ENCODE data around the gene WNT3.

WNT3 gene

DNA sequence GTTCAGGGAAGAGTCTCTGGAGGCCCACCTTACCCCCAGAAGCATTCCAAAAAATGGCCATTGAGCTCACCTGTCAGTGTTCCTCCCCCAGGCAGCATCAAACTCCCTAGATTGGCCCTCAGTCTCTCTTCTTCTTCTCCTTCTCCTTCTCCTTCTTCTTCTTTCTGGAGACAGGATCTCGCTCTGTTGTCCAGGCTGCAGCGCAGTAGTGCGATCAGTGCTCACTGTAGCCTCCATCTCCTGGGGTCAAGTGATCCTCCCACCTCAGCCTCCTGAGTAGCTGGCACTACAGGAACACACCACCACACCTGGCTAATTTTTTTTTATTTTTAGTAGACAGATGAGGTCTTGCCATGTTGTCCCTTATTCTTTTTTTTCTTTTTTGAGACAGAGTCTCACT lies 16.4 kb upstream of the WNT3 start:
- no peak for DNase-seq (ENCODE audit: low spot score)

DNA sequence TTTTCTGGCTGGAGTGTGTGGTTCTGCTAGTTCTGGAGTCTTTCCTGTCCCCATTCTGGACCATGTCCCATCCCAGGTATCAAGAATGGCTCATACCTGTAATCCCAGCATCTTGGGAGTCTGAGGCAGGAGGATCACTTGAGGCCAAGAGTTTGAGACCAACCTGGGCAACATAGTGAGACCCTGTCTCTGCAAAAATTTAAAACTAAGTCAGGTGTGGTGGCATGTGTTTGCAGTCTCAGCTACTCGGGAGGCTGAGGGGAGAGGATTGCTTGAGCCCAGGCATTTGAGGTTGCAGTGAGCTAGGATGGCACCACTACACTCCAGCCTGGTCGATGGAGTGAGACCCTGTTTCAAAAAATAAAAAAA lies 15.3 kb upstream of the WNT3 start:
- DNase-seq (ENCODE audit: low spot score) = no peak

DNA sequence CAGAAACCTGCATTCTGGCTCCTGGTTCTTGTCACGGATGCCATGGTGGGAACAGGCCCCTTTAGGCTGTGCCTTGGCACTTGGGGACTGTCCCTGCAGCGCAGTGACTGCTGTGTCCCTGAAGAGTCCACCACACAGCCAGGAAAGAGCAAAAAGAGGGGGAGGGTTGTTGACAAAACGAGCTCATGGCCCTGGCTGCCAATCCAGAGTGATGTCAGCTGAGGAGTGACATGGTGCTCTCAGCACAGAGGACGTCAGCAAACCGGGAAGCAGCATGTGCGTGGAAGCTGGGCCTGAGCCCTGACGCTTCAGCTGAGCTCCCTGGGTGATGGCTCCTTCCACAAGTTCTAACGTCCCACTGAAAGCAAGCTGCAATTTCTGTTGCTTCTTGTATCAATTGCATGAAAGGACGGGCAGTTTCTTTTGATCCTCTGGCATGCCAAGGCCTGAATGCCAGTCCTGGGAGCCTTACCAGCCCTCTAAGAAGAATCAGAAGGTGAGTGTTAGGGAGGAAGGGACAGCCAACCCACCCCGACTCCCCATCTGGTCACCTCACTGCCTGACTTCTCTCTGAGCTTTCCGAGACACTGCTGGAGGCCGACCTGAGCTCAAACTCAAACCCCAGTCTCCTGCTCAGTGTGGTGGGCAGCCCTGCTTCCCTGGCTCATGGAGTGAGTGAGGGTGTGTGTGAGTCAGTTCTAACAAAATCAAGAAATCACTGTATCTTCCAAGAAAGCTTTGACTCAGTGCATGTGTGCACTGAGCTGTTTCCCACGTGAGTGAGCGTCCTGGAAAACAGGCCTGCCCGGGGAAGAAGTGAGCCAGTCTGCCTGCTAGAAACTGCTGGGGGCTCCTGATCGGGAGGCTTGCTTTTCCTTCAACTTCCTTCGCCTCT lies 14.7 kb upstream of the WNT3 start:
- no peak for DNase-seq (ENCODE audit: low spot score)

DNA sequence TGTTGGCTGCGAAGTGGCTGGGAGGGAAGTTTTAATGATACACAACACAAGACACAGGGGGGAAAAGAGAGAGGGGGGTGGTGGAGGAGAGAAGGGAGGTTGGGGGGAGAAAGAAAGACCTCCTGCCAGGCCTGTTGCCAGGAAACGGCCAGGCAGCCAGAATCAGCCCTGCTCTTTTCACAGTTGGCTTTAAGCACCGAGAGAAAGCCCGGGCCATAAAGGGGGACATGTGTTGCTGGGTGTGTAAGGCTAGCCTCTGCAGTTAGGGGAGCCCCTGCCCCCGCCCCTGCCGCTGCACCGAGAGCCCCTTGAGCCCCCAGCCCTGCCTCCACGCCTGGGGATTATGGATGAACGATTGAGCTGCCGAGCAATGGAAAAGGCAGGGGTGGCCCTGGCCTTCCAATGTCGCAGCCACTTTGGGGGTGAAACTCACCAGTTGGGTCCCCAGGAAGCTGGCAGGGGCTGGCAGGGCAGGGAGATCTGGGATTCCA lies 13.9 kb upstream of the WNT3 start:
- DNase-seq (ENCODE audit: low spot score) = no peak

DNA sequence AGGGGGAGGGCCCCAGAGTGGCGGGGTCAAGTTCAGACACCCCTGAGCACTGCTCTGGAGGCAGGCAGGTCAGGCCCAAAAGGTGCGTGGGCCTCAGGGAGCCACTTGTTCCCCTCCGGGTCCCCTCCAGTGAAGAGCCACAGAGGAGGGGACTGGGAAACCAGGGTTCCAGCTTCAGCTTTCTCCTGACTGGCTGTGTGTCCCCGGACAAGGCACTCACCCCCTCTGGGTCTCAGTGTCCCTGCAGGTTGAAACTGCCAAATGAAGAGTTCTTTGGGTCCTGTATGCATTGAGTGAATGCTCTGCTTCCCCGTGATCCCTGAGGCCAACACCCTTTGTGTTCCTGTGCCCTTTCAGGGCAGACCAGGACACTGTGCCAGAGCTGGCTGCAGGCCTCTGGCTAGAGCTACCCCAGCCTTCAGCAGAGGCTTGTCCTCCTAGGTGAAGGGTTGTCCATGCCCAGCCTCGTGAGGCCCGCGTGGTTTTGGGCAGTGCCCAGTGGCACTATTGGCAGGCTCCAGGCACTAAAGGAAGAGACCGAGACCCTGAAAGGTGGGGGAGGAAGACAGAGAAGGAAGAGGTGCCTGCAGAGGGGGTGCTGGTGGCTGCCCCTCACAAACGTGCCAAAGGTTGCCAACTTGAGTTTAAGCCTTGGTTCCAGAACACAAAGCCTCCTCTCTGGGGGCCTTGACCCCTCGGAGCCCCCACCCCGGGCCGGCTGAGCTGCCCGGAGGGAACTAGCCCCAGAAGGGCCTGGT lies 13.3 kb upstream of the WNT3 start:
- no peak for DNase-seq (ENCODE audit: low spot score)

DNA sequence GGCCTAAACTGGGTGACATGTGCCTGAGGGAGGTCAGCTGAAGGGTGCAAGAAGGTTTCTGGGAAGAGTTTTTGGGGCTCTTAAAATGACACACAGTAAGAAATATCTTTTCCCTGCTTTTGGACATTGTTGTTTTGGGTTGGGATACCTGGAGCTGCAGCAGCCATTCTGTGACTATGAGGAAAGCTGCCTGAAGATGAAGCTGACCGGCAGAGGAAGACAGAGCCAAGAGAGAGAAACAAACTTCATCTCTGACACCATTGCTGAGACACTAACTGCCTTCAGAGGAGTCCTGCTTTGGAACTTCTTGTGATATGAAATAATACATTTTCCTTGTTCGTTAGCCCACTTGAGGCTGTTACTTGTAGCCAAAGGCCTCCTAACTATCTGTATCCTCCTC lies 8.8 kb upstream of the WNT3 start:
- DNase-seq (ENCODE audit: low spot score) = no peak

- DNase-seq (ENCODE audit: low spot score) = no peak
Measured at GRCh38 chr17:46826116-46826515, 7.6 kb upstream of the WNT3 start.

DNA sequence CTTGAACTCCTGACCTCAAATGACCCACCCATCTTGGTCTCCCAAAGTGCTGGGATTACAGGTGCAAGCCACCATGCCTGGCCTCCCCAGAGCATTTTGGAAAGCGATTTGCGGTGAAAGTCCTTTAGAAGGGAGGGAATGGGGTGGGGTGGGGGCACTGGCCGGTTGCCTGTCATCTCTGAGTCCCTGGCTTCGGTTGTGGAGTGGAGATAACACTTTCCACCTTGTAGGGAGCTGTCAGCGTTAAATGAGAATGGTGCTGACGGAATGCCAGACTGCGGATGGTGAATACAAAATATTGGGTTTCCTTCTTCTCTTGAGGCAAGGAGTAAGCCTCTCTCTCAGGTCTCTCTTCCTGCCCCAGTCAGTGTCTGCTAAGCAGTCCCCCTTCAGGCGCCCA lies 5.2 kb upstream of the WNT3 start:
- DNase-seq (ENCODE audit: low spot score) = no peak

GRCh38 chr17:46822388-46822921 lies 4.0 kb upstream of the WNT3 start:
- peak; percentile 43 for DNase-seq (ENCODE audit: low spot score)

GRCh38 chr17:46821482-46822387 lies 3.2 kb upstream of the WNT3 start:
- DNase-seq (ENCODE audit: low spot score) = no peak

DNA sequence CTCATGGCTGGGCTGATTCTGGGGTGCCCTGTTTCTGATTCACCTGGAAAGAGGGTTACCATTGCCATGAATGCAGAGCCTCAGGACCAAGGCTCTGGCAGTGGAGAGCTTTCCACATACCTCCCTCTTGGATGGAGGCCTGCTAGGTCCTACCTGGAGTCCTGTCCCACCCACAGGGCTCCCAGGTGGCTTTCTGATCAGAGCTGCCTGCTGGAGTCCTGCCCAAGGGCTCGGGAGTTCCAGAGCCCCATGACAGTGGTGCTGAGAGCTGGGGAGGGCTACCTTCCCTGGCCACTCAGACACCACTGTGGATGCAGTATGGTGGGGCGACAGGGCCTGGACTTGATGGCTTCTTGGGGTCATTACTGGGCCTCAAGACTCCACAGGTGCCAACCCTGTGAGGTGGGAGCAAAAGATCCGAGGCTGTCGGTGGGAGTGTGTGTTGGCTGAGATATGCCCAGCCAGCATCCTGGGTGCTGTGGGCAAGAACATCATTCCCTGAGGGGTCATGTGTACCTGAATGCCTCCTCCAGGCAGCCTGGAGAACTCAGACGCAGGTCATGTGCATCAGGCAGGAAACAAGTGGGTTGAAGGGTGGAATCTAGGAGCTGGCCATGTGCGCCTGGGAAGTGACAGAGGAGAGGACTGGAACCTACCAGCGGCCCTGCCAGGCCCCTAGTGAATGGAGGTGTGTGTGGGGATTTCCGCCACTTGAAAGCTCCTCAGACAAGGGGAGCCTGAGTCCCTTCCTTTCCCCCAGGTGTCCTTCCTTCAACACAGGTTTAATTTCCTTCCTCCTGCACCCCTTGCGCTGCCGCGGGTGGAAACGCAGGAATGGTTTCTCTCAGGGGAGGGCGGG lies 2.3 kb upstream of the WNT3 start:
- DNase-seq (ENCODE audit: low spot score) = no peak

- DNase-seq (ENCODE audit: low spot score) = no peak
Measured at GRCh38 chr17:46819906-46820351, 1.4 kb upstream of the WNT3 start.

DNA sequence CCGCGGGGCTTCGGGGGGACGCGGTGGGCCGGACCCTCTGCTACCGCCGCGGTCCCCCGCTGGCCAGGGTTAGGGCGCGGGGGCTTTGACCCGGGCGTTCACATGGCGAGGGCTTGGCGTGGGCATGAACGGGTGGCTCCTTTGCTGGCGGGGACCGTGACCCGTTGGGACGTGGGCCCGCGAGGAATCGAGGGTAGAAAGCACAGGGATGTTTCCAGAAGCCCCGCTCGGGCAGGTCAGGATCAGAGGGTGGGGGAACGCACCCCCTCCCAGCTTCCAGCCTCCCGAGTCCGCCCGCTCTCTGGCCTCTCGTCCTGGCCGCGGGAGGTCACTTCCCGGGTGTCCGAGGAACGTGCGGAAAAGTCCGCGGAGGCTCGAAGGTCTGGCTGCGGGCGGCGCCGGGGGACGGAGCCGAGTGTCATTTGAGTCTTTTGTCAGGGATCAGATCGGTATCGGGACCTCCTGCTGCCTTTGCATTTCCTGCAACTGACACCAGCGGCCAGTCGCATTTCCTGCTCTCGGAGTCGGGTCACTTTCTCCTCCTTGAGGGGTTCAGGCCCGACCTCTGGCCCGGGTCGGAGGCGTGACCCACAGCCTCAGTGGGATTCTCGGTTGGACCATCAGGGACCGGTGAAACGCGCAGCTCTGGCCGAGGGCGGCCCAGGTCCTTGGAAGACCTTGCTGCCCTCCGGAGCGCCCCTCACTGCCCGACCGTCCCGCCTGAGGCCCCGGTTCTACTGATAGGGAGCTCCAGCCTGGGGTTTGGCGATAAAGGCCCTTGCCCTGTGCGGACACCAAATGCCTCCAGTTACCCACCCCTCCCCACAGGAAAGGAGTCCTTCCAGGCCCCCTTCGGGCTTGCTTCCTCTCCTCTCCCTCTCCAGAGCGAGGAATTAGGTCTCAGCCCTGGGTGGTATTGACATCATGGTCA lies 702 bp upstream of the WNT3 start:
- peak; percentile 62 for DNase-seq (ENCODE audit: low spot score)

DNA sequence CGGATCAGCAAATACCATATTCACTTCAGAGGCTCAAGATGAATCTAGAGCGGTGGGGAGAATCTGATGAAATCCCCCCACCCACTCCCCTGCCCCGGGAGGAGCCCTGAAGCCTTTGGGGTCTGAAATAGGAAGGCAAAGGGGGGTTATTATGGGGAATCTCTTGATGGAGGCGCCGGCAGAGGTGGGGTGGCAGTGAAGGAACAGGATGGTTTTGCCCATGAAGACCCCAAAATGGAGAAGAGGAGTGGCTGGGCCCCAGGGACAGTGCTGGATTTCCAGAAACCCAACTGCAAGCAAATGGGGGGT lies 637 bp downstream of the WNT3 start:
- no peak for DNase-seq (ENCODE audit: low spot score)

- DNase-seq (ENCODE audit: low spot score) = no peak
Measured at GRCh38 chr17:46817151-46817900, 1.2 kb downstream of the WNT3 start.

- DNase-seq (ENCODE audit: low spot score) = no peak
Measured at GRCh38 chr17:46815474-46816353, 2.8 kb downstream of the WNT3 start.

GRCh38 chr17:46814446-46814845 lies 4.0 kb downstream of the WNT3 start:
- no peak for DNase-seq (ENCODE audit: low spot score)

DNA sequence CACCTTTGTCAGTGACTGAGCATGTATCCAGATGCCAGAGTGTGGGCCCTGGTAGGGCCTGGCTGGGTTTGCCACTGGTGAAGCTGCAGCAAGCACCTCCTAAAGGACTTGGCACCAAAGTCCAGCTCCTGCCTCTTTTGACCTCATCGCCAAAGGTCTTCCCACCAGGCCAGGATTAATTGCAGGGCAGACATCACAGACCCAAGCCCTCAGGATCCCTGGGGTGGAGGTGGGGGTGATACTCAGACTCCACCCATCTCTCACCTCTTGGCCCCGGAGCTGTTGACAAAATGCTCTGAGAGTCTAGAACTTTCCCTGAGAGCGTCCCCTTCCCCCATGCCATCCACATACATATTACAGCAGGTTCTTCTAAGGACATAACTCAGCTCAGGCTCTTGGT lies 4.6 kb downstream of the WNT3 start:
- DNase-seq (ENCODE audit: low spot score) = no peak
